ENCODE results near the gene ATP1A3.
"Not testable (repeated sequence)": the region's sequence is repeated elsewhere in the genome, so short reads cannot be mapped to it uniquely, and the experiment has no call there.

Gene ATP1A3

GRCh38 chr19:41994994-41995958, 1.2 kb upstream of the ATP1A3 start:
- Histone ChIP-seq H3K4me3 (ENCODE audit: low read depth in 1 of 2, low read length in 2 of 2) (no peak overlapping the region), H3K27me3 (ENCODE audit: low read depth, low read length) (peaks cover 43% of the 10 kb centered on the region), H3K9me3 (ENCODE audit: control insufficient read depth in 1 of 2, low read length in 2 of 2) (no peaks in the 10 kb centered on the region), H3K4me1 (ENCODE audit: control insufficient read depth in 1 of 2, insufficient read depth in 2 of 2, low read length in 2 of 2) (peaks cover 0 to 34% of the 10 kb centered on the region in 2 donors), H3K36me3 (ENCODE audit: control insufficient read depth in 1 of 2, insufficient read depth in 2 of 2, low read length in 2 of 2) (no peaks in the 10 kb centered on the region), H3K27ac (ENCODE audit: low read length) (no peak overlapping the region)

DNA sequence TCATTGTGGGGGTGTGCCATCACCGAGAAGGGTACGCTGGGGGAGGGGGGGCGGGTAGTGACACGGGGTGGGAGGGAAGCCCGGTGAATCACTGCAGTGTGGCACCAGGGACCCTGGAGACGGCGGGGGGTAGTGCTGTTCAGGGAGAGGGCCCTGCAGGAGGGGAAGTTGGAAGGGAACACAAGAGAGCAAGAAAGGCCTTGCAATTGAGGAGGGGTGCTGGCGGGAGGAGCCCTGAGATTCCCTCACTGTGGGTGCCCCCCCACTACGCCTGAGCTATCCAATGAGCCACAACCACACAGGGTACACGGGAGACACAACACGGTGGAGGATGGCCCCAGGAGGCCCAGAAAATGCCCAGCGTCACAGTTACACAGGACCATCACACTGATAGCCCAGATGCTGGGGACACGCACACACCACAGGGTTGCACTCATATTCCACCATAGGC, 516 bp upstream of the ATP1A3 start:
- no peak overlapping the region for H3K27ac ChIP-seq (ENCODE audit: low read length)
- peak overlapping the region in 1 of 2 donors; percentile 62 for H3K4me3 ChIP-seq (ENCODE audit: low read depth in 1 of 2, low read length in 2 of 2)
- H3K36me3 ChIP-seq (ENCODE audit: control insufficient read depth in 1 of 2, insufficient read depth in 2 of 2, low read length in 2 of 2): no peaks in the 10 kb centered on the region
- peaks cover 36% of the 10 kb centered on the region for H3K27me3 ChIP-seq (ENCODE audit: low read depth, low read length)
- peaks cover 0 to 34% of the 10 kb centered on the region in 2 donors for H3K4me1 ChIP-seq (ENCODE audit: control insufficient read depth in 1 of 2, insufficient read depth in 2 of 2, low read length in 2 of 2)
- no peaks in the 10 kb centered on the region for H3K9me3 ChIP-seq (ENCODE audit: control insufficient read depth in 1 of 2, low read length in 2 of 2)

DNA sequence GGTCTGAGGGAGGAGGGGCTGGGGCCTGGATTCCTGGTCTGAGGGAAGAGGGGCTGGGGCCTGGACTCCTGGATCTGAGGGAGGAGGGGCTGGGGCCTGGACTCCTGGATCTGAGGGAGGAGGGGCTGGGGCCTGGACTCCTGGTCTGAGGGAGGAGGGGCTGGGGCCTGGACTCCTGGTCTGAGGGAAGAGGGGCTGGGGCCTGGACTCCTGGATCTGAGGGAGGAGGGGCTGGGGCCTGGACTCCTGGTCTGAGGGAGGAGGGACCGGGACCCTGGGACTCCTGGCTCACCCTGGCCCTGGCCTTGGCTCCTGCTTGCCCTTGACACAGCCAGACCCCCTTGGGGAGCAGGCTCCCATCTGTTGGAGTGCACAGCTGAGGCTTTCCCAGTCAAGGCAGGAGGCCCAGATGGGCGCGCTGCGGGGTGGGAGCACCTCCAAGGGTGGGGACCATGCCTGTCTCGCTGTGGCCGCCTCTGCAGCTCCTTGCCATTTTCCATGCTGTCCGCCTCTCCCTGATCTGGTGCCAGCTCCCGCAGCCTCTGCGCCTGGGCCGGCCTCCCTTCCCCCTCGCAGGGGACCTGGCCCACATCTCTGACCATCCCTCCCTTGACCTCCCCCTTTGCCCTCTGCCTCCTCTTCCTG, 2.0 kb downstream of the ATP1A3 start:
- not testable (repeated sequence) for H3K9me3 ChIP-seq (ENCODE audit: control insufficient read depth in 1 of 2, low read length in 2 of 2); H3K36me3 ChIP-seq (ENCODE audit: control insufficient read depth in 1 of 2, insufficient read depth in 2 of 2, low read length in 2 of 2); H3K27ac ChIP-seq (ENCODE audit: low read length); H3K4me3 ChIP-seq (ENCODE audit: low read depth in 1 of 2, low read length in 2 of 2)
- Histone ChIP-seq H3K4me1 (ENCODE audit: control insufficient read depth in 1 of 2, insufficient read depth in 2 of 2, low read length in 2 of 2) (peaks cover 0 to 15% of the 10 kb centered on the region in 2 donors), H3K27me3 (ENCODE audit: low read depth, low read length) (peaks cover 25% of the 10 kb centered on the region)

DNA sequence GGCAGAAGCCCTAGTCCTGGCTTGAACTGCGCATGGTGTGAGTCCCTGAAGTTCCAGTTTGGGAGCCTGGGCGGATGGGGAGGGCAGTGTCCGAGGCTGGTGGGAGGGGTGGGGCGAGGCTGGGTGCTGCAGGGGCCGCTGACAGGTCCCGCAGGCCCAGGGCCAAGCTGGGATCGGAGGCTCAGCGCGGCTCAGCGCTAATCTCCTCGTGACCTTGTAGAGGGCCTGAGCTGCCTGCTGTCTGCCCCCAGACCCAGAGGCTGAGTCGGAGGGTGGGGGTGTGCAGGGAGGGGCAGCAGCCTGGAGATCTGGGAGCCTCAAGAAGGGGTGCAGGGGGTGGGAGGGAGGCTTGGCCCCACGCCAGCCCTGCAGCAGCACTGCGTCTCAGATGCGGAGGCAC, 3.0 kb downstream of the ATP1A3 start:
- Histone ChIP-seq H3K4me1 (ENCODE audit: control insufficient read depth in 1 of 2, insufficient read depth in 2 of 2, low read length in 2 of 2) (peaks cover 0 to 11% of the 10 kb centered on the region in 2 donors), H3K9me3 (ENCODE audit: control insufficient read depth in 1 of 2, low read length in 2 of 2) (no peaks in the 10 kb centered on the region), H3K4me3 (ENCODE audit: low read depth in 1 of 2, low read length in 2 of 2) (no peak overlapping the region), H3K27ac (ENCODE audit: low read length) (no peak overlapping the region), H3K36me3 (ENCODE audit: control insufficient read depth in 1 of 2, insufficient read depth in 2 of 2, low read length in 2 of 2) (no peaks in the 10 kb centered on the region), H3K27me3 (ENCODE audit: low read depth, low read length) (peaks cover 16% of the 10 kb centered on the region)

DNA sequence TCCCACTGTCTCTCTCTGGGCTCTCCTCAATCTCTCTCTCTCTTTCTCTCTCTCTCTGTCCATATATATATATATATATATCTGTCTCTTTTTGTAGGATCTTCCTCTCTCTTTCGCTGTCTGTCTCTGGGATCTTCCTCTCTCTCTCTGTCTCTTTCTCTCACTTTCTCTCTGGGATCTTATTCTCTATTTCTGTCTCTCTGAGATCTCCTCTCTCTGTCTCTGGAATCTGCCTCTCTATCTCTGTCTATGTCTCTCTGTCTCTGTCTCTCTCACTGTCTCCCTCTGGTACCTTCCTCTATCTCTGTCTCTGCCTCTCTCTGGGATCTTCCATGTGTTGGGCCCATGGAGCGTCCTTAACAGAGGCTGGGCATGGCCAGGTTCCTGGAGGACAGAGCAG, 3.4 kb downstream of the ATP1A3 start:
- peaks cover 0 to 11% of the 10 kb centered on the region in 2 donors for H3K4me1 ChIP-seq (ENCODE audit: control insufficient read depth in 1 of 2, insufficient read depth in 2 of 2, low read length in 2 of 2)
- peaks cover 14% of the 10 kb centered on the region for H3K27me3 ChIP-seq (ENCODE audit: low read depth, low read length)
- H3K36me3 ChIP-seq (ENCODE audit: control insufficient read depth in 1 of 2, insufficient read depth in 2 of 2, low read length in 2 of 2): no peaks in the 10 kb centered on the region
- H3K27ac ChIP-seq (ENCODE audit: low read length): no peak overlapping the region
- H3K4me3 ChIP-seq (ENCODE audit: low read depth in 1 of 2, low read length in 2 of 2): no peak overlapping the region
- H3K9me3 ChIP-seq (ENCODE audit: control insufficient read depth in 1 of 2, low read length in 2 of 2): no peaks in the 10 kb centered on the region

DNA sequence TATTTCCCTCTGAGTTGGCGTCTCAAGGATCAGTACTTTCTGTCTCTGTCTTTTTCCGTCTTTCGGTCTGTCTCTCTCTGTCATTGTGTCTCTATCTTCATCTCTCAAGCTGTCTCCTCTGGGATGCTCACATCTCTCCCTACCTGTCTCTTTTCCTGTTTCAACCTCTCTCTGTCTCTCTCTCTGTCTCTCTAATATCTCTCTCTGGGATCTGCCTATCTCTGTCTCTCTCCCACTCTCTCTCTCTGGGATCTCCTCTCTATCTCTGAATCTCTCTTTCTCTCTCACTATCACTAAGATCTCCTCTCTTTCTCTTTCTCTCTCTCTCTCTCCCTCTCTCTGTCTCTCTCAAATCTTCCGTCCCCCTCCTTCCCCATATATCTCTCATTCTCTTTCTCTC, 4.0 kb downstream of the ATP1A3 start:
- no peaks in the 10 kb centered on the region for H3K9me3 ChIP-seq (ENCODE audit: control insufficient read depth in 1 of 2, low read length in 2 of 2)
- H3K27ac ChIP-seq (ENCODE audit: low read length): no peak overlapping the region
- peaks cover 0 to 11% of the 10 kb centered on the region in 2 donors for H3K4me1 ChIP-seq (ENCODE audit: control insufficient read depth in 1 of 2, insufficient read depth in 2 of 2, low read length in 2 of 2)
- H3K4me3 ChIP-seq (ENCODE audit: low read depth in 1 of 2, low read length in 2 of 2): no peak overlapping the region
- H3K36me3 ChIP-seq (ENCODE audit: control insufficient read depth in 1 of 2, insufficient read depth in 2 of 2, low read length in 2 of 2): no peaks in the 10 kb centered on the region
- H3K27me3 ChIP-seq (ENCODE audit: low read depth, low read length): peaks cover 10% of the 10 kb centered on the region

DNA sequence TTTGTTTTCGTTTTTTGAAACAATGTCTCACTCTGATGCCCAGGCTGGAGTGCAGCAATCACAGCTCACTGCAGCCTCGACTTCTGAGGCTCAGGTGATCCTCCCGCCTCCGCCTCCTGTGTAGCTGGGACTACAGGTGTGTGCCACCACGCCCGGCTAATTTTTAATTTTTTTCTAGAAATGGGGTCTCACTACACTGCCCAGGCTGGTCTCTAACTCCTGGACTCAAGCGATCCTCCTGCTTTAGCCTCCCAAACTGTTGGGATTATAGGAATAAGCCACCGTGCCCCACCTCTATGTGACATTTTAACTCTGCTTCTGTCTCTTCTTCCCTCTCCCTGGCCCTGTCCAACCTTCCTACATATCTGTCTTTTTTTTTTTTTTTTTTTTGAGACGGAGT, 5.1 kb downstream of the ATP1A3 start:
- Histone ChIP-seq H3K4me3 (ENCODE audit: low read depth in 1 of 2, low read length in 2 of 2) (no peak overlapping the region), H3K9me3 (ENCODE audit: control insufficient read depth in 1 of 2, low read length in 2 of 2) (no peaks in the 10 kb centered on the region), H3K27me3 (ENCODE audit: low read depth, low read length) (peaks cover 6% of the 10 kb centered on the region), H3K27ac (ENCODE audit: low read length) (no peak overlapping the region), H3K4me1 (ENCODE audit: control insufficient read depth in 1 of 2, insufficient read depth in 2 of 2, low read length in 2 of 2) (peaks cover 0 to 5% of the 10 kb centered on the region in 2 donors), H3K36me3 (ENCODE audit: control insufficient read depth in 1 of 2, insufficient read depth in 2 of 2, low read length in 2 of 2) (no peaks in the 10 kb centered on the region)

- Histone ChIP-seq H3K4me1 (ENCODE audit: control insufficient read depth in 1 of 2, insufficient read depth in 2 of 2, low read length in 2 of 2) (no peaks in the 10 kb centered on the region), H3K9me3 (ENCODE audit: control insufficient read depth in 1 of 2, low read length in 2 of 2) (no peaks in the 10 kb centered on the region), H3K27ac (ENCODE audit: low read length) (no peak overlapping the region), H3K27me3 (ENCODE audit: low read depth, low read length) (no peaks in the 10 kb centered on the region), H3K4me3 (ENCODE audit: low read depth in 1 of 2, low read length in 2 of 2) (no peak overlapping the region), H3K36me3 (ENCODE audit: control insufficient read depth in 1 of 2, insufficient read depth in 2 of 2, low read length in 2 of 2) (no peaks in the 10 kb centered on the region)
These were observed 6.7 kb downstream of the ATP1A3 start for GRCh38 chr19:41987141-41987860.

DNA sequence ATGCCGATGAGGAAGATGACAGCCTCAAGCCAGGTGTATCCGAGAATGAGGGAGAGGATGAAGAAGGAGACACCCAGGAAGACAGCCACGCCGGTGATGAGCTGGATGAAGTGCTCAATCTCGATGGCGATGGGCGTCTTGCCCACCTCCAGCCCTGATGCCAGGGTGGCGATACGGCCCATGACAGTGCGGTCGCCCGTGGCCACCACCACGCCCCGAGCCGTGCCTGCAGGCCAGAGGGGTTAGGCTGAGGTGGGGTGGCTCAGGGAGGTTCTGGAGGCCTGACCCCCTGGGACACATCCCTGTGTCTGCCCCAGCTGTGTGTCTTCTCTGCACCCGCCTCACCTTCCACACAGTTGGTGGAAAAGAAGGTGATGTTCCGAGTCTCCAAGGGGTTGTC, 9.1 kb downstream of the ATP1A3 start:
- H3K4me3 ChIP-seq (ENCODE audit: low read depth in 1 of 2, low read length in 2 of 2): no peak overlapping the region
- no peak overlapping the region for H3K27ac ChIP-seq (ENCODE audit: low read length)
- no peaks in the 10 kb centered on the region for H3K27me3 ChIP-seq (ENCODE audit: low read depth, low read length)
- H3K36me3 ChIP-seq (ENCODE audit: control insufficient read depth in 1 of 2, insufficient read depth in 2 of 2, low read length in 2 of 2): no peaks in the 10 kb centered on the region
- H3K9me3 ChIP-seq (ENCODE audit: control insufficient read depth in 1 of 2, low read length in 2 of 2): no peaks in the 10 kb centered on the region
- H3K4me1 ChIP-seq (ENCODE audit: control insufficient read depth in 1 of 2, insufficient read depth in 2 of 2, low read length in 2 of 2): no peaks in the 10 kb centered on the region

DNA sequence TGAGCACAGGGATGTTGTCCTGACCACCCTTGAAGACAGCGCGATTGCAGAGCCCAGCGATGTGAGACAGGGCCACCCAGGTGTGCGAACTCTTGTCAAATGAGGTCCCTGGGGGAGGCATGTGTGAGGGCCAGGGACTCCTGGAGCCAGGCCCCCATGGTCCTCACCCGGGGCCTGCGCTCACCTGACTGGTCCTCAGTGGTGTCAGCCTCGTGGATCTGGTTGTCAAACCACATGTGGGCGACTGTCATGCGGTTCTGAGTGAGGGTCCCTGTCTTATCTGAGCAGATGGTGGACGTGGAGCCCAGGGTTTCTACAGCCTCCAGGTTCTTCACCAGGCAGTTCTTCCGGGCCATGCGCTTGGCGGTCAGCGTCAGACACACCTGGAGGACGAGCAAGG, 12.3 kb downstream of the ATP1A3 start:
- no peaks in the 10 kb centered on the region for H3K4me1 ChIP-seq (ENCODE audit: control insufficient read depth in 1 of 2, insufficient read depth in 2 of 2, low read length in 2 of 2)
- H3K9me3 ChIP-seq (ENCODE audit: control insufficient read depth in 1 of 2, low read length in 2 of 2): no peaks in the 10 kb centered on the region
- no peaks in the 10 kb centered on the region for H3K27me3 ChIP-seq (ENCODE audit: low read depth, low read length)
- H3K27ac ChIP-seq (ENCODE audit: low read length): no peak overlapping the region
- no peak overlapping the region for H3K4me3 ChIP-seq (ENCODE audit: low read depth in 1 of 2, low read length in 2 of 2)
- no peaks in the 10 kb centered on the region for H3K36me3 ChIP-seq (ENCODE audit: control insufficient read depth in 1 of 2, insufficient read depth in 2 of 2, low read length in 2 of 2)

- Histone ChIP-seq H3K27me3 (ENCODE audit: low read depth, low read length) (no peaks in the 10 kb centered on the region), H3K36me3 (ENCODE audit: control insufficient read depth in 1 of 2, insufficient read depth in 2 of 2, low read length in 2 of 2) (no peaks in the 10 kb centered on the region), H3K27ac (ENCODE audit: low read length) (no peak overlapping the region), H3K4me3 (ENCODE audit: low read depth in 1 of 2, low read length in 2 of 2) (no peak overlapping the region), H3K9me3 (ENCODE audit: control insufficient read depth in 1 of 2, low read length in 2 of 2) (no peaks in the 10 kb centered on the region), H3K4me1 (ENCODE audit: control insufficient read depth in 1 of 2, insufficient read depth in 2 of 2, low read length in 2 of 2) (no peaks in the 10 kb centered on the region)
These were observed 15.6 kb downstream of the ATP1A3 start for GRCh38 chr19:41978470-41978869.

All from muscle layer of duodenum (tissue), 2 donors.